HL-60 (cell line): Measurements from ENCODE around the gene FLYWCH1.
A peak's percentile ranks its signal among the peaks of the same experiment; 100 is the strongest.

Experiments
- DNase-seq, 2 experiments: peaks; one replicate each; pipeline ENCODE4 v3.0.0-alpha.2; 2010 to 2020; ENCODE audit warnings: low read depth in 1 of 2, low spot score in 1 of 2
- H3K27ac ChIP-seq: fragments of 250-450 bp; sonication (Bioruptor Pico); replicated peaks from 2 replicates; pipeline ENCODE4 v1.5.1; 2020; ENCODE audit warnings: mild to moderate bottlenecking, moderate library complexity
- H3K27me3 ChIP-seq: fragments of 250-450 bp; sonication (Bioruptor Pico); 2 replicates; pipeline ENCODE4 v1.5.1; 2021; ENCODE audit warnings: mild to moderate bottlenecking, moderate library complexity; ENCODE audit not compliant: insufficient read depth, poor library complexity, severe bottlenecking
- H3K4me3 ChIP-seq: replicated peaks from 2 replicates; pipeline ENCODE4 v1.5.1; 2011; ENCODE audit warnings: mild to moderate bottlenecking, control low read depth, low read length; ENCODE audit not compliant: insufficient read depth
- CTCF ChIP-seq: IDR thresholded peaks from one replicate; pipeline ENCODE4 v1.5.1; 2011; ENCODE audit warnings: low read length, control low read depth, inconsistent platforms; ENCODE audit not compliant: insufficient read depth
- GABPA ChIP-seq: IDR thresholded peaks from 2 replicates; pipeline ENCODE4 v1.6.1; 2012; ENCODE audit warnings: low read depth
- POLR2AphosphoS5 ChIP-seq: IDR thresholded peaks from 2 replicates; pipeline ENCODE4 v1.6.1; 2012; ENCODE audit warnings: low read depth
- REST ChIP-seq: IDR thresholded peaks from 2 replicates; pipeline ENCODE4 v1.6.1; 2012; ENCODE audit warnings: low read depth; ENCODE audit not compliant: insufficient replicate concordance
- SPI1 ChIP-seq: IDR thresholded peaks from 2 replicates; pipeline ENCODE4 v1.6.1; 2012; ENCODE audit warnings: low read depth, mild to moderate bottlenecking, borderline replicate concordance

FLYWCH1 gene

GRCh38 chr16:2960183-2961010 is 48.7 kb downstream of the FLYWCH1 start:
- Histone ChIP-seq H3K4me3 (no peak overlapping the region), H3K27me3 (peaks cover 25% of the 10 kb centered on the region), H3K27ac (no peak overlapping the region)
- TF ChIP-seq CTCF: no peak
- DNase-seq: no peak

DNA sequence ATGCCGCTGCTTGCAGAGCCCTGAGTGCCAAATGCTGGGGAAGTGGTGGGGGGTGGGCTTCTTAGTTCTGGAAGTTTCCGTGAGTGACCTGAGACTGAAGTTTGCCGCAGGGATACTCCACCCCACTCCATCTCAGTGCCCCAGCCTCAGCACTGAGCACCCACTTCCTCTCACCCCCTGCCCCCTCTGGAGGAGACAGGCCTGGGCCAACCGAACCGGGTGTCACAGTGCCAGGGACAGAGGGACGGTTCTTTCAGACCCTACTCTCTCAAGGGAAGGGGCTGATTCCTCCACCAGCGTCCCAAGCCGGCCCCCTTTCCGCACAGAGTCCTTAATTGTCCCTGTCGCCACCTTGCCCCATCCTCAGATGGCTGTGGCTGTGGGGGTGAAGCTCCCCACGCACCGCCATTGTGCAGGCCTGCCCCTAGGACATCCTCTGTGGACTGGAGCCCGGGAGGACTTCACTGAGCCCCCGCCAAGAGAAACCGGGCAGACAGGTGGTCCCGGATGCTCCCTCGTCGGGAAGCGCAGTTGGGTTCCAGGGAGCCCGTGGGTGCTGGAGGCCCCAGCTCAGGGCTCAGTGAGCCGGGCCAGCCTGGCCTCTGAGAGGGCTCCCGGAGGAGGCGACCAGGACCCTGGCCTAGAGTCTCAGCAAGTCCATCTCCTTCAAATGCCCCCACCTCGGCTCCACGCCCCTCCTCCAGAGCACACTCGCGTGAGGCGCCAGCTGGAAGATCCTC is 50.8 kb downstream of the FLYWCH1 start:
- Histone ChIP-seq H3K27me3 (peaks cover 25% of the 10 kb centered on the region), H3K27ac (no peak overlapping the region), H3K4me3 (no peak overlapping the region)
- no peak for TF ChIP-seq REST
- TF ChIP-seq CTCF: no peak
- TF ChIP-seq POLR2AphosphoS5: no peak
- no peak for TF ChIP-seq SPI1
- no peak for TF ChIP-seq GABPA
- no peak for DNase-seq

- Histone ChIP-seq H3K27ac (no peak overlapping the region), H3K4me3 (peak overlapping the region; percentile 44), H3K27me3 (peaks cover 25% of the 10 kb centered on the region)
- no peak for DNase-seq
- TF ChIP-seq REST (no peak), SPI1 (no peak), GABPA (no peak), CTCF (no peak), POLR2AphosphoS5 (no peak)
These were observed 51.5 kb downstream of the FLYWCH1 start for GRCh38 chr16:2963074-2963722.
